HuH-7 (cell line): ENCODE measurements around the gene THBS2.
"Not testable (repeated sequence)": the region's sequence is repeated elsewhere in the genome, so short reads cannot be mapped to it uniquely, and the experiment has no call there.

ENCODE experiments used
- DNase-seq: peaks from one replicate; pipeline ENCODE4 v3.0.0; 2011; ENCODE audit warnings: low spot score

Gene THBS2

GRCh38 chr6:169271877-169272216 is 18.2 kb upstream of the THBS2 start:
- no peak for DNase-seq

DNA sequence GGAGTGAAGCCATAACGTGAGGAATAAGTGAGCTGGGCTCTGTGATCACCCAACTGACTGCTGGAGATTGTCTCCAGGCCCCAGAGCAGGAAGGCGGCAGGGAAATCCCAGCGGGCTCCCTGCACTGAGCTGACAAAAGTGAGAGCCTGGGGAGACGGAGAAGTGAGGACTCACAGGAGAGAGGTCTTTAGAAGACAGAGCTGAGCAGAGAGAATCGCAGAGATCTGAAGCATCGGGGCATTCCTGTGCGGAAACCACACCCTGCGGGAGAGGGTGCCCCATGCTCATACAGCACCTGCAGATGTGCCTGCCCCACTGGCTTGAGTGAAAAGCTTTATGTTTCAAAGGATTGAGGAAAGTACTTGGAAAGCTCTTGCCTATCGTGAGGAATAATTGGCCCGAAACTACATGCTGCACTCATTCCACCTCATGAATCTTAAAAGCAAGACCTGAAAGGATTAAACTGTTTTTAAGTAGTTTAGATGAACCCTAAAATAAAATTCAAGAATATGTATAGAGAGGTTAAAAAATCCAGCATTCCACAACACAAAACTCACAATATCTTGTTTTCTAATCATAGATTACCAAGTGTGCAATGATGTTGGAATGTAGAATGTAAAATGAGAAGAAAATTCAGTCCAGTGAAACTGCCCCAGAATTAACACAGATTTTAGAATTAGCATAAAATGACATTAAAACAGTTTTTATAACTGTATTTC is 17.7 kb upstream of the THBS2 start:
- DNase-seq = no peak

DNA sequence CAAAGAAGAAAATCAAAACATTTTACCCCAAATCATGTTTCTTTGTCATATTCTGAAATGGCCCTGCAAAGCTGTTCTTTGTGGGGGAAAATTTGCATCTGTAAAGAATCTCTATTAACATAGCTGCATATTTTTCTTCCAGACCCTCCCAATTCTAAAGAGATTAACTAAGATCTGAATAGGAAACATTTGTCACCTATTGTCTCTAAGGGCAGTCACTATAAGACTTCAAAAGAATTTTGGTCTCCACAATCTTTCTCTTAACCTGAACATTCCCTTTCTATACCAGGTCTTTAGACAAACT is 16.4 kb upstream of the THBS2 start:
- DNase-seq = not testable (repeated sequence)

DNA sequence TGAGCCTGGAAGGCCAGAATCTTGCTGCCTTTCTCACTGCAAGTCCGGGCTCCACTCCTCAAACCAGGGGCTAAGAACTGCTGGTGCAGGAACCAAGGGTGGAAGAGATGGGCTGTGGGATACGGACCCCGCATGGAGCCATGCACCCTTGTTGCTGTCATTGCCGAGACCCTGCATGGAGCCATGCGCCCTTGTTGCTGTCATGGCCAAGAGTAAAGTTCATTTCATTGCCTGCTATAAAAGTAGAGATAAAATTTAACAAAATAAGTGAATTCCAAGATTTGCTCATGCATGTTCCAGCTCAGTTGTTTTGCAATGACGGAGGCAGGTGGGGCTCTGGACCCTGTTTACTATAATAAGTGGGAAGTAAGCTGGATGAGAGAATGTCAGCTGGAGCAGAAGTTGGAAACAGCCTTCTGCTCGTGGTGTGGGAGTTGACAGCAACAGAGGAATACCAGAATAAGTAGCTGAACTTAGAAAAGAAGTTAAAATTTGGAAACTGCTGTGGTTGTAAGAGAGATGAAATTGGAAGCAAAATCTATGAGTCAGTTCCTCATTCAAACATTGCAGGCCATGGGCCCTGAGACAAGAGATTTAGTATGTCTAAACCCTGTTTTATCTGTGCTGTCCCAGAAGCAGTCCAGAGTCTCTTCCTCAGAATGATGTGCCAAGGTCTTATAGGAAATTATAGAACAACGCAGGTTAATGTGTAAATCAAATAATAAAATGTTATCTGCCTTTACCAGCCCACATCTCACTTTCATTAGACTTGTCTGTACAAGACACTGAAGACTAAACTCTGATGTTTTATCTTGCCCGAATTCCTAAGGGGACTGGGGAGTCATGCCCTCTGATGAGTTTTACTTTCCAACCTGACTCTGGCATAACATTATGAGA is 15.8 kb upstream of the THBS2 start:
- DNase-seq = no peak

- DNase-seq = no peak
Observed at GRCh38 chr6:169268276-169268675, 14.6 kb upstream of the THBS2 start.

- no peak for DNase-seq
Observed at GRCh38 chr6:169266746-169267591, 13.3 kb upstream of the THBS2 start.

DNA sequence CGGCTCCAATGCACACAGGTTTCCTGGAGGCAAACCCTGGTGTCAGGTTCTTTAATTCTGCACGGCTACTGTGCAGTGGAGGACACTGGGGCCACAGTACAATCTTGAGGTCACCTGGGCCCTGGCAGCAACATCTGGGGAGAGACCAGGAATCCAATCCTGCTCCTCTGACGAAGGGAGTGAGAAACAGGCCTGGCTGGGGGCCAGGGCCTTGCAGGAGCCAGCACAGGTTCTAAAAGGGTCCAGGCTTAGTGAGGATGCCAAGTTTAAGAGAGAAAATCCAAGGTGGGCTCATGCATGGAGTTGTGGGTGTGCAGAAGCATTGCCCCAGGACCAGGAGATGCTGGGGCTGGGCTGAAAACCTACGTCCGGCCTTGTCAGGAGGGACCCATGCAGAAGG is 12.6 kb upstream of the THBS2 start:
- no peak for DNase-seq

GRCh38 chr6:169265486-169266131 is 12.0 kb upstream of the THBS2 start:
- no peak for DNase-seq

DNA sequence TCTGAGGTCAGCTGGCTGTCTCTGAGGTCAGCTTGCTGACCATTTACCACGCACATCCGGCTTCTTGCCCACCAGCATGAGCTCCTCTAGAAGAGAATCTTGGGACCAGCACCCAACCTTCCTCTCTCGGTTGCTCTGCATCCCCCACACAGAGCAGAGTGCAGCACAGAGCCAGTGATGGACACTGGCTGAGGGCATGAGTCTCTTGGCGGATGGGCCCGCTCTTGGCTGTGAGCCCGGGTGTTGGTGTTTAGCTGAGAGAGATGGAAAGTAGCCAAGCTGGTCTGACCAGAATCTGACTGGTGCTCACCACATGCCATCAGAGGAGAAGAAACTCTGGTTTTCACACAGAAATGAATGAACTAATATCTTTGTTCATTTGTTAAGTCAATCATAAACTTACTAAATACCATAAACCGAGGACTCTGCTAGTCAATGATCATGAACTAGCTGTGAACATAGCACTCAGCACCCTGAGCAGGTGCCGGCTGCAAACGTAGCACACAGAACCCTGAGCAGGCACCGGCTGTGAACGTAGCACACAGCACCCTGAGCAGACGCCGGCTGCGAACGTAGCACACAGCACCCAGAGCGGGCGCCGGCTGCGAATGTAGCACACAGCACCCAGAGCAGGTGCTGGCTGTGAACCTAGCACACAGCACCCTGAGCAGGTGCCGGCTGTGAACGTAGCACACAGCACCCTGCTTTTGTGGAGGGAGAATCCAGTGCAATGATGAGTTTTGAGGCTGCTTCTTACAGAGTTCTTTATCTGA is 10.4 kb upstream of the THBS2 start:
- DNase-seq = no peak

GRCh38 chr6:169263374-169263773 is 9.7 kb upstream of the THBS2 start:
- DNase-seq = no peak

DNA sequence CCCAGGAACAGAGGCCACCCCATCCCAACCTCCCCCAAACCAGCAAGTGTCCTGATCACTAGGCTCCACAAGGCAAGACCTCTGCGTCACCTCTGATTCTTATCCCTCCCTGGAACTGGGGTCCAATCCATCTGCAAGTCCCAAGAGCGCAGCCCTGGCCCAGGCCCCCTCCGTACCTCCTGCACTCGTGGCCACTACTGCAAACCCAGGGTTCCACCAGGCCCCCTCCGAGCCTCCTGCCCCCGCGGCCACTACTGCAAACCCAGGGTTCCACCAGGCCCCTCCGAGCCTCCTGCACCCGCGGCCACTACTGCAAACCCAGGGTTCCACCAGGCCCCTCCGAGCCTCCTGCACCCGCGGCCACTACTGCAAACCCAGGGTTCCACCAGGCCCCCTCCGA is 9.0 kb upstream of the THBS2 start:
- not testable (repeated sequence) for DNase-seq

DNA sequence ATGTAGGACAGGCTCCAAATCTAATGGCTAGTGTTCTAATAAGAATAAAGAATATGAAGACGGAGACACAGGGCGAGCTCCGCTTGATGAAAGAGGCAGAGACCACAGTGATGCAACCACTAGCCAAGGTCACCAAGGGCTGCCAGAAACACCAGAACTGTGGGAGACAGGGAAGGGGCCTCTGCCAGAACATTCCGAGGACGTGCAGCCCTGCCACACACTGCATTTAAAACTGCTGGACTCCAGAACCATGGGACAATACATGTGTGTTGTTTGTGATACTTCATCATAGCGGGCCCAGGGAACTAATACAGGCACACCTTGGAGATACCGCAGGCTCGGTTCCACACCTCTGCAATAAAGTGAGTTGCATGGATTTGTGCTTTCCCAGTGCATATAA is 2.9 kb upstream of the THBS2 start:
- no peak for DNase-seq

GRCh38 chr6:169256061-169256460 is 2.4 kb upstream of the THBS2 start:
- DNase-seq = no peak

- DNase-seq = no peak
Observed at GRCh38 chr6:169255643-169256042, 2.0 kb upstream of the THBS2 start.

GRCh38 chr6:169254456-169255316 is 1.0 kb upstream of the THBS2 start:
- no peak for DNase-seq

GRCh38 chr6:169252505-169253189 is 999 bp downstream of the THBS2 start:
- DNase-seq = no peak

GRCh38 chr6:169251822-169252504 is 1.7 kb downstream of the THBS2 start:
- DNase-seq = no peak

- no peak for DNase-seq
Observed at GRCh38 chr6:169251371-169251802, 2.3 kb downstream of the THBS2 start.

DNA sequence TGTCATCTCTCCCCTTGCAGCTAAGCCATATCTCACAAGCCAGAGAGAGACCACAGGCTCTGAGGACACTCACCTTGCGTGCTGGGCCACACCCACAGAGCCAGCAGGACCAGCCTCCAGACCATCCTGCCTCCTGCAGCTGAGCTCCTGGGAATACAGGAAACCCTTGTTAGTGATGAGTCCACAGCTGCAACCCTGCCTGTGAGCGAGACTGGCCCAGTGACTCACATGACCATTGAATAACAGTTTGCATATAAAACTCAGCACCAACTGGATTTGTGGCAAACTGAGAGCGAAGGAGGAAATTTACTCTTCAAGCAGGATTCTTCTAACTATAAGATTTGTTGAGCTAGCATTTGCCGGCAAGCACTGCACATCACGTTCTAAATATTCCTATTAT is 3.0 kb downstream of the THBS2 start:
- DNase-seq = no peak
